MM.1S (cell line): ENCODE data around the gene HADHB.
A peak's percentile ranks its signal among the peaks of the same experiment; 100 is the strongest.
"Not testable (repeated sequence)": the region's sequence is repeated elsewhere in the genome, so short reads cannot be mapped to it uniquely, and the experiment has no call there.

Experiments used
- DNase-seq: peaks from one replicate; pipeline ENCODE4 v3.0.0-alpha.2; 2015
- H2AFZ ChIP-seq: fragments of 300-600 bp; sonication (generic); 2 replicates; pipeline ENCODE4 v1.6.0; 2016; ENCODE audit warnings: antibody characterized with exemption, low read length
- H3F3A ChIP-seq: fragments of 300-600 bp; sonication (generic); 2 replicates; pipeline ENCODE4 v1.6.1; 2016; ENCODE audit warnings: mild to moderate bottlenecking, antibody characterized with exemption, low read length, moderate library complexity, mixed read lengths; ENCODE audit not compliant: insufficient read depth
- H3K27ac ChIP-seq: fragments of 300-600 bp; sonication (generic); 2 replicates; pipeline ENCODE4 v1.5.1; 2016; ENCODE audit warnings: mild to moderate bottlenecking, low read length
- H3K27me3 ChIP-seq: fragments of 300-600 bp; sonication (generic); replicated peaks from 2 replicates; pipeline ENCODE4 v1.6.0; 2016; ENCODE audit warnings: low read length; ENCODE audit not compliant: insufficient read depth
- H3K36me3 ChIP-seq: fragments of 300-600 bp; sonication (generic); replicated peaks from 2 replicates; pipeline ENCODE4 v1.6.1; 2016; ENCODE audit warnings: mild to moderate bottlenecking, low read length, mixed read lengths; ENCODE audit not compliant: insufficient read depth
- H3K4me1 ChIP-seq: fragments of 300-600 bp; sonication (generic); 2 replicates; pipeline ENCODE4 v1.6.1; 2016; ENCODE audit warnings: low read length, mixed read lengths
- H3K4me2 ChIP-seq: fragments of 300-600 bp; sonication (generic); 2 replicates; pipeline ENCODE4 v1.6.0; 2016; ENCODE audit warnings: low read depth, low read length
- H3K4me3 ChIP-seq: fragments of 300-600 bp; sonication (generic); 2 replicates; pipeline ENCODE4 v1.5.1; 2016; ENCODE audit warnings: low read length, mixed read lengths
- H3K79me2 ChIP-seq: fragments of 300-600 bp; sonication (generic); 2 replicates; pipeline ENCODE4 v1.6.1; 2016; ENCODE audit warnings: mixed run types, low read length, mixed read lengths
- H3K9ac ChIP-seq: fragments of 300-600 bp; sonication (generic); 2 replicates; pipeline ENCODE4 v1.6.1; 2016; ENCODE audit warnings: low read length, mixed read lengths
- H3K9me2 ChIP-seq: fragments of 300-600 bp; sonication (generic); replicated peaks from 2 replicates; pipeline ENCODE4 v1.6.1; 2016; ENCODE audit warnings: mild to moderate bottlenecking, low read length, mixed read lengths; ENCODE audit not compliant: insufficient read depth
- H3K9me3 ChIP-seq: fragments of 300-600 bp; sonication (generic); replicated peaks from 2 replicates; pipeline ENCODE4 v1.6.1; 2016; ENCODE audit warnings: mild to moderate bottlenecking, low read length, mixed read lengths; ENCODE audit not compliant: insufficient read depth
- H4K20me1 ChIP-seq: fragments of 300-600 bp; sonication (generic); 2 replicates; pipeline ENCODE4 v1.6.1; 2016; ENCODE audit warnings: mild to moderate bottlenecking, low read length, moderate library complexity, mixed read lengths; ENCODE audit not compliant: insufficient read depth
- EZH2 ChIP-seq: fragments of 300-600 bp; sonication (generic); optimal IDR thresholded peaks from 2 replicates; pipeline ENCODE3; 2017; ENCODE audit warnings: low read depth, mild to moderate bottlenecking, antibody characterized with exemption, low read length, mixed read lengths
- EZH2phosphoT487 ChIP-seq: fragments of 300-600 bp; sonication (generic); IDR thresholded peaks from 2 replicates; pipeline ENCODE4 v1.6.1; 2018; ENCODE audit warnings: antibody characterized with exemption, low read length
- TF ChIP-seq, protein P1 (sequence below): fragments of 300-600 bp; sonication (generic); IDR thresholded peaks from 2 replicates; pipeline ENCODE4 v1.5.1; 2016; ENCODE audit warnings: antibody characterized with exemption, low read length, mixed read lengths

The HADHB gene

DNA sequence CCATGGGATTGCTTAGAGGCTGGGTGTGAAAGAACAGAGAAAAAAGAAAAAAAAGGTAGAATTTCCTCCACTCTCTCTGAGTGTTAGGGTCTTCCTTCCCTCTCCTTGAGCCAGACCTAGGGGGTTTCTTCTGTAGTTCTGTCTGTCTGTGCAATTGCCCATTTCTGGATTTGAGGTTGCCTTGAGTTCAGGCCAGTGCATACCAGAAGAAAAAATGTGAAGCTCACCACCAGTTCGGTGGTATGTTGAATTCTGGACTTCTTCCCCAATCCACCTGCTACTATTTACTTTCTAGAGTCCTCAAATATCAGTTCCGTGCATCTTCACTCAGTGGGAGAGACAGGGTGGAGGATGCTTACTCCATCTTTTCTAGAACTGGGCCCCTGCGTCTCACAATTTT lies 85.9 kb downstream of the HADHB start:
- peak overlapping the region; percentile 49 for H2AFZ ChIP-seq

DNA sequence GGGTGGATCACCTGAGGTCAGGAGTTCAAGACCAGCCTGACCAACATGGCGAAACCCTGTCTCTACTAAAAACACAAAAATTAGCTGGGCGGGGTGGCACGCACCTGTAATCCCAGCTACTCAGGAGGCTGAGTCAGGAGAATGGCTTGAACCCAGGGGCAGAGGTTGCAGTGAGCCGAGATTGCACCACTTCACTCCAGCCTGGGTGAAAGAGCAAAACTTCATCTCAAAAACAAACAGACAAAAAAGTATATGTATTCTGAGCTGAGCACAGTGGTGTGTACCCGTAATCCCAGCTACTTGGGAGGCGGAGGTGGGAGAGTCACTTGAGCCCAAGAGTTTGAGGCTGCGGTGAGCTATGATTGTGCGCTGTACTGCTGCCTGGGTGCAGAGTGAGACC lies 86.6 kb downstream of the HADHB start:
- not testable (repeated sequence) for H4K20me1 ChIP-seq, H3K27ac ChIP-seq, H3K9ac ChIP-seq, H3K79me2 ChIP-seq, H3K4me2 ChIP-seq, H3K9me2 ChIP-seq, H3K4me3 ChIP-seq, H3K27me3 ChIP-seq, H2AFZ ChIP-seq, DNase-seq, H3K9me3 ChIP-seq, H3K36me3 ChIP-seq
- H3K4me1 ChIP-seq = peaks cover 39% of the 10 kb centered on the region
- peaks cover 24% of the 10 kb centered on the region for H3F3A ChIP-seq

More for the DNA sequence above, 85.9 kb downstream of the HADHB start:
- peaks cover 46% of the 10 kb centered on the region for H3K4me1 ChIP-seq
- no peaks in the 10 kb centered on the region for H4K20me1 ChIP-seq
- H3K79me2 ChIP-seq = no peaks in the 10 kb centered on the region
- no peak overlapping the region for H3K4me3 ChIP-seq
- no peaks in the 10 kb centered on the region for H3K36me3 ChIP-seq
- H3K4me2 ChIP-seq = peak overlapping the region; percentile 30; the same call in 1 of the 2 replicates
- H3F3A ChIP-seq = peaks cover 24% of the 10 kb centered on the region
- no peak overlapping the region for H3K9ac ChIP-seq
- H3K9me3 ChIP-seq = no peaks in the 10 kb centered on the region
- no peaks in the 10 kb centered on the region for H3K27me3 ChIP-seq
- no peak for DNase-seq
- H3K9me2 ChIP-seq = no peaks in the 10 kb centered on the region
- no peak overlapping the region for H3K27ac ChIP-seq
- no peak for TF ChIP-seq EZH2phosphoT487
- no peak for TF ChIP-seq EZH2
- TF ChIP-seq, protein P1, sequence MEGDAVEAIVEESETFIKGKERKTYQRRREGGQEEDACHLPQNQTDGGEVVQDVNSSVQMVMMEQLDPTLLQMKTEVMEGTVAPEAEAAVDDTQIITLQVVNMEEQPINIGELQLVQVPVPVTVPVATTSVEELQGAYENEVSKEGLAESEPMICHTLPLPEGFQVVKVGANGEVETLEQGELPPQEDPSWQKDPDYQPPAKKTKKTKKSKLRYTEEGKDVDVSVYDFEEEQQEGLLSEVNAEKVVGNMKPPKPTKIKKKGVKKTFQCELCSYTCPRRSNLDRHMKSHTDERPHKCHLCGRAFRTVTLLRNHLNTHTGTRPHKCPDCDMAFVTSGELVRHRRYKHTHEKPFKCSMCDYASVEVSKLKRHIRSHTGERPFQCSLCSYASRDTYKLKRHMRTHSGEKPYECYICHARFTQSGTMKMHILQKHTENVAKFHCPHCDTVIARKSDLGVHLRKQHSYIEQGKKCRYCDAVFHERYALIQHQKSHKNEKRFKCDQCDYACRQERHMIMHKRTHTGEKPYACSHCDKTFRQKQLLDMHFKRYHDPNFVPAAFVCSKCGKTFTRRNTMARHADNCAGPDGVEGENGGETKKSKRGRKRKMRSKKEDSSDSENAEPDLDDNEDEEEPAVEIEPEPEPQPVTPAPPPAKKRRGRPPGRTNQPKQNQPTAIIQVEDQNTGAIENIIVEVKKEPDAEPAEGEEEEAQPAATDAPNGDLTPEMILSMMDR = no peak

DNA sequence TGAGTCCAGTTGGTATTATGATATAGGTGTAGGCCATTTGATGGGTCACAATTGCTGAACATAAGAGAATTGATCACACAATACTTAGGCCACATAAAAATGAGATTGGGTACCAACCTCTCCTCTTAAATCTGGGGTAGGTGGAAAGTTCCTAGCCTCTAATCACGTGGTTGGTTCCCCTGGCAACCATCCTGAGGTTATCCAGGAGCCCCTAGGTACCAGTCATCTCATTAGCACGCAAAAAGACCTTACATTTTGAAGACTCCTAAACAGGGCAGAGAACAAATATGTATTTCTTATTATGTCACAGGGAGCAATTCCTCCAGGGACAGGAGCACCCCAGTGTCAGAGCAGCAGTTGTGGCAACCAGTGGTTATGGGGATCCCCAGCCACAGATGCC lies 88.6 kb downstream of the HADHB start:
- no peaks in the 10 kb centered on the region for H3K79me2 ChIP-seq
- H3K9me2 ChIP-seq = no peaks in the 10 kb centered on the region
- TF ChIP-seq, protein P1 = no peak
- no peak for TF ChIP-seq EZH2
- no peak for TF ChIP-seq EZH2phosphoT487
- no peak overlapping the region for H3K27ac ChIP-seq
- peaks cover 14% of the 10 kb centered on the region for H3F3A ChIP-seq
- H3K4me2 ChIP-seq = no peak overlapping the region
- H3K4me1 ChIP-seq = peaks cover 20% of the 10 kb centered on the region
- H3K27me3 ChIP-seq = no peaks in the 10 kb centered on the region
- no peaks in the 10 kb centered on the region for H3K36me3 ChIP-seq
- no peaks in the 10 kb centered on the region for H4K20me1 ChIP-seq
- DNase-seq = no peak
- no peaks in the 10 kb centered on the region for H3K9me3 ChIP-seq
- no peak overlapping the region for H3K9ac ChIP-seq
- no peak overlapping the region for H3K4me3 ChIP-seq
- no peak overlapping the region for H2AFZ ChIP-seq

DNA sequence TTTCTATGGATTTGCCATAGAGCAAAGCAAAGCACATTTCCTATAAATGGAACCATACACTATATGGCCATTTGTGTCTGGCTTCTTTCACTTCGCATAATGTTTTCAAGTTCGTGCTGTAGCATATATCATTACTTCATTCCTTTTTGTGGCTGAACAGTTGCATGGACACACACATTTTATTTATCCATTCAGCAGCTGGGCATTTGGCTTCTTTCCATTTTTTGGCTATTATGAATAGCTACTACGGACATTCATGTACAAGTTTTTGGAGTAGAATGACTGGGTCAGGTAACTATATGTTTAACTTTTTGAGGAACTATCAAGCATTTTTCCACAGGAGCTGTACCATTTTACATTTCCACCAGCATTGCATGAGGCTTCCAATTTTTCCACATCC lies 90.5 kb downstream of the HADHB start:
- Histone ChIP-seq H3K27me3 (no peaks in the 10 kb centered on the region), H3K4me2 (no peak overlapping the region), H3K9ac (no peak overlapping the region), H3F3A (no peaks in the 10 kb centered on the region), H3K9me2 (no peaks in the 10 kb centered on the region), H2AFZ (no peak overlapping the region), H3K9me3 (no peaks in the 10 kb centered on the region), H3K27ac (no peak overlapping the region), H3K79me2 (no peaks in the 10 kb centered on the region), H4K20me1 (no peaks in the 10 kb centered on the region), H3K4me3 (no peak overlapping the region), H3K4me1 (peaks cover 5% of the 10 kb centered on the region), H3K36me3 (no peaks in the 10 kb centered on the region)
- DNase-seq = no peak
- TF ChIP-seq, protein P1 = no peak
